Testis (tissue), 2 donors: ENCODE data around the gene EXPH5.

Experiments
- POLR2A ChIP-seq: fragments of 450-650 bp; IDR thresholded peaks from one replicate; pipeline ENCODE4 v1.6.1; 2017; ENCODE audit warnings: antibody characterized with exemption, mild to moderate bottlenecking, moderate library complexity
- TF ChIP-seq, protein P1 (sequence below), 3 experiments: fragments of 450-650 bp in 2 of 3; fragments of 200-600 bp in 1 of 3; sonication (generic) in 1 of 3; IDR thresholded peaks; one replicate each; pipeline ENCODE4 v1.5.1; 2016 to 2019; ENCODE audit warnings: antibody characterized with exemption in 3 of 3, mild to moderate bottlenecking in 2 of 3, moderate library complexity in 1 of 3

DNA sequence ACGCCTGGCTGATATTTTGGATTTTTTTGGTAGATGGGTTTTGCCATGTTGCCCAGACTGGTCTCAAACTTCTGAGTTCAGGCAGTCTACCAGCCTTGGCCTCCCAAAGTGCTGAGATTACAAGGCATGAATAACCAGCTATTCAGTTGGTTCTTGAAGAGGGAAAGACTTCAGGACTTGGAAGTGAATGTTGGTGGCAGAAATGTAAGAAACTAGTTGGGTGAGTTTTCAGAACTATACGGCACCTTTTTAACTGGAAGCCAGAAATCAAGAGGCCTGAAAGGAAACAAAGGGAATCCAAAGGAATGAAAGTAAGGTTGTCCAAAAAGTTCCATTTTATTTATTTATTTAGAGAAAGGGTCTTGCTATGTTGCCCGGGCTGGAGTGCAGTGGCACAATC is 98.2 kb downstream of the EXPH5 start:
- TF ChIP-seq, protein P1, sequence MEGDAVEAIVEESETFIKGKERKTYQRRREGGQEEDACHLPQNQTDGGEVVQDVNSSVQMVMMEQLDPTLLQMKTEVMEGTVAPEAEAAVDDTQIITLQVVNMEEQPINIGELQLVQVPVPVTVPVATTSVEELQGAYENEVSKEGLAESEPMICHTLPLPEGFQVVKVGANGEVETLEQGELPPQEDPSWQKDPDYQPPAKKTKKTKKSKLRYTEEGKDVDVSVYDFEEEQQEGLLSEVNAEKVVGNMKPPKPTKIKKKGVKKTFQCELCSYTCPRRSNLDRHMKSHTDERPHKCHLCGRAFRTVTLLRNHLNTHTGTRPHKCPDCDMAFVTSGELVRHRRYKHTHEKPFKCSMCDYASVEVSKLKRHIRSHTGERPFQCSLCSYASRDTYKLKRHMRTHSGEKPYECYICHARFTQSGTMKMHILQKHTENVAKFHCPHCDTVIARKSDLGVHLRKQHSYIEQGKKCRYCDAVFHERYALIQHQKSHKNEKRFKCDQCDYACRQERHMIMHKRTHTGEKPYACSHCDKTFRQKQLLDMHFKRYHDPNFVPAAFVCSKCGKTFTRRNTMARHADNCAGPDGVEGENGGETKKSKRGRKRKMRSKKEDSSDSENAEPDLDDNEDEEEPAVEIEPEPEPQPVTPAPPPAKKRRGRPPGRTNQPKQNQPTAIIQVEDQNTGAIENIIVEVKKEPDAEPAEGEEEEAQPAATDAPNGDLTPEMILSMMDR (IDR thresholded peaks at IDR 0.05), result no peak
- no peak for TF ChIP-seq POLR2A
